GM12878 (cell line): ENCODE measurements around the gene HHIPL1. TPM values are rescaled to one million over a fixed set of nuclear protein-coding genes. Genes with fewer than 3 reads are reported as not detected.

Experiments
- ATAC-seq: fragments of 200-7000 bp; cut with Tn5 transposase; 3 replicates; pipeline ENCODE4 v1.9.1; 2020; ENCODE audit warnings: mild to moderate bottlenecking, moderate library complexity
- BruUV-seq: library from RNA; stranded (reverse); fragments of 400-500 nt; replicated peaks from 2 replicates; lab custom pipeline; 2021; lab: Mats Ljungman, UMichigan
- CTCF ChIA-PET: fragments of 300-600 bp; sonication (Branson Sonifier 250); formaldehyde crosslinking; extraction: SDS; loops from one replicate; lab custom pipeline; 2021; ENCODE audit warnings: inconsistent platforms; lab: Yijun Ruan, JAX
- POLR2A ChIA-PET: fragments of 350-600 bp; formaldehyde crosslinking; extraction: SDS; loops from one replicate; lab custom pipeline; 2021; ENCODE audit warnings: inconsistent platforms; lab: Charles Lee
- RAD21 ChIA-PET: fragments of 300-600 bp; sonication (Branson Sonifier 250); formaldehyde crosslinking; loops from one replicate; lab custom pipeline; 2023; ENCODE audit warnings: antibody characterized with exemption; ENCODE audit not compliant: unreplicated experiment; lab: Charles Lee
- SMC1A ChIA-PET: fragments of 300-600 bp; sonication (Branson Sonifier 250); formaldehyde crosslinking; loops from one replicate; lab custom pipeline; 2023; ENCODE audit not compliant: unreplicated experiment, uncharacterized antibody; lab: Charles Lee
- DNase-seq: peaks from one replicate; pipeline ENCODE4 v3.0.0-alpha.2; 2011; ENCODE audit warnings: low read depth, low spot score
- FAIRE-seq: peaks from 3 replicates; lab custom pipeline; 2011; peaks lifted over from hg19 to GRCh38; lab: Jason Lieb, UNC
- H2AFZ ChIP-seq: 2 replicates; pipeline ENCODE4 v1.6.0; 2011; ENCODE audit warnings: low read depth, low read length, control low read depth; ENCODE audit not compliant: control insufficient read depth
- H3K27ac ChIP-seq: 2 replicates; pipeline ENCODE4 v1.5.1; 2011; ENCODE audit warnings: control low read depth; ENCODE audit not compliant: control insufficient read depth, insufficient read depth
- H3K27me3 ChIP-seq, 2 experiments: replicated peaks in 1 of 2; 2 replicates each; pipeline versions ENCODE4 v1.6.0 to v1.6.1; 2011; ENCODE audit warnings: low read length in 1 of 2; ENCODE audit not compliant: control insufficient read depth in 2 of 2, insufficient read depth in 2 of 2
- H3K36me3 ChIP-seq, 2 experiments: 2 replicates each; pipeline ENCODE4 v1.5.1; 2011; ENCODE audit warnings: low read length in 1 of 2; ENCODE audit not compliant: control insufficient read depth in 2 of 2, insufficient read depth in 2 of 2
- H3K4me1 ChIP-seq: 2 replicates; pipeline ENCODE4 v1.6.1; 2011; ENCODE audit warnings: mild to moderate bottlenecking, low read length, moderate library complexity, mixed read lengths; ENCODE audit not compliant: control insufficient read depth, insufficient read depth
- H3K4me2 ChIP-seq: 2 replicates; pipeline ENCODE4 v1.6.0; 2011; ENCODE audit warnings: control low read depth; ENCODE audit not compliant: control insufficient read depth, insufficient read depth
- H3K4me3 ChIP-seq: fragments of 200-600 bp; sonication (generic); 2 replicates; pipeline ENCODE4 v1.5.1; 2016
- H3K79me2 ChIP-seq: 2 replicates; pipeline ENCODE4 v1.6.0; 2011; ENCODE audit warnings: low read length; ENCODE audit not compliant: control insufficient read depth, insufficient read depth
- H3K9ac ChIP-seq: 2 replicates; pipeline ENCODE4 v1.8.0; 2011; ENCODE audit warnings: low read length, control low read depth, mixed read lengths; ENCODE audit not compliant: control insufficient read depth, insufficient read depth
- H3K9me3 ChIP-seq: replicated peaks from 3 replicates; pipeline ENCODE4 v1.5.1; 2011; ENCODE audit warnings: mild to moderate bottlenecking, low read length; ENCODE audit not compliant: control insufficient read depth, insufficient read depth
- H4K20me1 ChIP-seq: 2 replicates; pipeline ENCODE4 v1.6.0; 2011; ENCODE audit not compliant: control insufficient read depth, insufficient read depth
- ATF7 ChIP-seq: fragments of 450-650 bp; IDR thresholded peaks from 2 replicates; pipeline ENCODE4 v1.6.1; 2016; ENCODE audit warnings: low read depth, mild to moderate bottlenecking
- CBX3 ChIP-seq: fragments of 200-600 bp; sonication (generic); IDR thresholded peaks from 2 replicates; pipeline ENCODE4 v1.6.1; 2016; ENCODE audit warnings: low read depth, borderline replicate concordance
- CREM ChIP-seq: IDR thresholded peaks from 2 replicates; pipeline ENCODE4 v1.6.1; 2014; ENCODE audit warnings: antibody characterized with exemption, low read depth
- EP300 ChIP-seq, 2 experiments: fragments of 150-350 bp in 1 of 2; IDR thresholded peaks; 2 replicates each; pipeline ENCODE4 v1.6.1; 2011 to 2012; ENCODE audit warnings: low read depth in 2 of 2, low read length in 2 of 2, borderline replicate concordance in 1 of 2, improper control_type of control experiment in 1 of 2, inconsistent platforms in 1 of 2; ENCODE audit not compliant: control insufficient read depth in 1 of 2
- FOXM1 ChIP-seq: IDR thresholded peaks from 2 replicates; pipeline ENCODE4 v1.6.1; 2012; ENCODE audit warnings: low read depth, mild to moderate bottlenecking, inconsistent platforms, low read length, moderate library complexity
- KAT2A ChIP-seq: conservative IDR thresholded peaks from 2 replicates; pipeline ENCODE4 v1.6.1; 2011; ENCODE audit warnings: low read depth, low read length; ENCODE audit not compliant: control insufficient read depth
- KLF5 ChIP-seq: fragments of 450-650 bp; IDR thresholded peaks from 2 replicates; pipeline ENCODE4 v1.6.1; 2014; ENCODE audit warnings: mild to moderate bottlenecking; ENCODE audit not compliant: partially characterized antibody
- NBN ChIP-seq: fragments of 450-650 bp; IDR thresholded peaks from 2 replicates; pipeline ENCODE4 v1.6.1; 2016
- SMAD1 ChIP-seq: fragments of 450-650 bp; IDR thresholded peaks from 2 replicates; pipeline ENCODE4 v1.6.1; 2018; ENCODE audit warnings: mild to moderate bottlenecking, low read depth; ENCODE audit not compliant: partially characterized antibody
- SREBF2 ChIP-seq: IDR thresholded peaks from 2 replicates; pipeline ENCODE4 v1.6.1; 2012; ENCODE audit warnings: mild to moderate bottlenecking, low read length
- STAT3 ChIP-seq: IDR thresholded peaks from 2 replicates; pipeline ENCODE4 v1.6.1; 2011; ENCODE audit warnings: low read depth, low read length, improper control_type of control experiment
- TCF12 ChIP-seq: IDR thresholded peaks from 2 replicates; pipeline ENCODE4 v1.6.1; 2011; ENCODE audit warnings: low read depth, mild to moderate bottlenecking, low read length
- WRNIP1 ChIP-seq: IDR thresholded peaks from 2 replicates; pipeline ENCODE4 v1.6.1; 2011; ENCODE audit warnings: low read depth, low read length, improper control_type of control experiment, borderline replicate concordance
- ZNF24 ChIP-seq: fragments of 450-650 bp; IDR thresholded peaks from 2 replicates; pipeline ENCODE4 v1.6.1; 2017; ENCODE audit warnings: antibody characterized with exemption, mild to moderate bottlenecking
- WGBS: methylation state at CpG from one replicate; pipeline ENCODE4 v1.1.6; 2016; ENCODE audit warnings: low lambda C conversion rate; ENCODE audit not compliant: insufficient replicate concordance, insufficient coverage; ENCODE audit errors: missing lambda C conversion rate; 5-methylcytosine and 5-hydroxymethylcytosine counted together
- in situ Hi-C: fragments of 300-500 bp; cut with MboI; formaldehyde crosslinking; loops from 9 replicates; pipeline ENCODE4 v1.14.3; 2018; ENCODE audit warnings: mixed read lengths
- intact Hi-C: fragments of 100-400 bp; cut with micrococcal nuclease; formaldehyde crosslinking; loops from one replicate; pipeline ENCODE4 v1.14.2; 2022; ENCODE audit not compliant: unreplicated experiment
- polyA plus RNA-seq, 11 experiments: library from polyadenylated mRNA; depleted of rRNA in 4 of 11; unstranded in 6 of 11; stranded (reverse) in 5 of 11; fragments of >200 nt; fragmentation: Nextera tagmentation in 4 of 11; fragmentation: Illumina TruSeq in 1 of 11; extraction: Ambion mirVana in 4 of 11; extraction: Trizol in 1 of 11; gene quantifications; 1 replicate in 1 of 11; 2 replicates in 10 of 11; pipeline versions ENCODE4 v1.2.1 to v1.2.3, GENCODE V29; 2011 to 2016; ENCODE audit warnings: inconsistent platforms in 2 of 11, missing spikeins in 2 of 11, low read depth in 1 of 11
- total RNA-seq, 4 experiments: library from RNA; depleted of rRNA in 3 of 4; stranded (reverse); fragments of >200 nt in 3 of 4; fragmentation: Illumina TruSeq in 1 of 4; extraction: Trizol in 1 of 4; gene quantifications; 2 replicates each; pipeline versions ENCODE4 v1.2.1 to v1.2.3, GENCODE V29; 2013 to 2021
- TF ChIP-seq, protein P1 (sequence below): IDR thresholded peaks from 2 replicates; pipeline ENCODE4 v1.6.1; 2011; ENCODE audit warnings: mild to moderate bottlenecking, low read depth, low read length, moderate library complexity; ENCODE audit not compliant: insufficient replicate concordance
- TF ChIP-seq, protein P2 (sequence below): fragments of 450-650 bp; IDR thresholded peaks from 2 replicates; pipeline ENCODE4 v1.6.1; 2017; ENCODE audit warnings: borderline replicate concordance
- TF ChIP-seq, protein P3 (sequence below): fragments of 150-350 bp; IDR thresholded peaks from 2 replicates; pipeline ENCODE4 v1.6.1; 2014; ENCODE audit warnings: mild to moderate bottlenecking, low read depth, low read length

HHIPL1 gene
- total and polyA plus RNA-seq, 10 of the 15 experiments (the other 5 are each of a cell fraction or from before 2014, with no cell fraction given): 0.09 TPM; not detected in 9

DNA sequence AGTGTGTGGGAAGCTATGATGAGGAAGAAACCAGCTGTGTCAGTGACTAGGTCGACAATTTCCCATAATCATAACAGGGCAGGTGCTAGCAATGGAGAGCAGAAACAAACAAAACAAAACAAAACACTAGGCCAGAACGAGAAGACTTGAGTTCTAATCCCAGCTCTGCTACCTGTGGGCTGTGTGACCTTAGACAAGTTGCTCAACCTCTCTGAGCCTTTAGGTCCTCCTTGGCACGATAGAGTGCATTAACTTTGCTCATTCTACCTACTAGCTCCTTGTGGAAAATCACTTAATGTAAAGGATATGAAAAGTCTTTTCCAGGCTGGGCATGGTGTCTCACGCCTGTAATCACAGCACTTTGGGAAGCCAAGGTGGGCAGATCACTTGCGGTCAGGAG lies 11.2 kb downstream of the HHIPL1 start:
- TF ChIP-seq FOXM1 (no peak), EP300 (IDR thresholded peaks at IDR 0.05; ENCODE audit: borderline replicate concordance in 1 of 2, control insufficient read depth in 1 of 2, low read depth in 2 of 2, low read length in 2 of 2) (no peak), SMAD1 (no peak), KLF5 (no peak), CBX3 (no peak), STAT3 (no peak), ATF7 (no peak), TCF12 (no peak), ZNF24 (no peak), CREM (no peak), KAT2A (no peak), NBN (no peak), SREBF2 (no peak), WRNIP1 (no peak)
- TF ChIP-seq, protein P1, sequence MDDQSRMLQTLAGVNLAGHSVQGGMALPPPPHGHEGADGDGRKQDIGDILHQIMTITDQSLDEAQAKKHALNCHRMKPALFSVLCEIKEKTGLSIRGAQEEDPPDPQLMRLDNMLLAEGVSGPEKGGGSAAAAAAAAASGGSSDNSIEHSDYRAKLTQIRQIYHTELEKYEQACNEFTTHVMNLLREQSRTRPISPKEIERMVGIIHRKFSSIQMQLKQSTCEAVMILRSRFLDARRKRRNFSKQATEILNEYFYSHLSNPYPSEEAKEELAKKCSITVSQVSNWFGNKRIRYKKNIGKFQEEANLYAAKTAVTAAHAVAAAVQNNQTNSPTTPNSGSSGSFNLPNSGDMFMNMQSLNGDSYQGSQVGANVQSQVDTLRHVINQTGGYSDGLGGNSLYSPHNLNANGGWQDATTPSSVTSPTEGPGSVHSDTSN: no peak
- TF ChIP-seq, protein P2, sequence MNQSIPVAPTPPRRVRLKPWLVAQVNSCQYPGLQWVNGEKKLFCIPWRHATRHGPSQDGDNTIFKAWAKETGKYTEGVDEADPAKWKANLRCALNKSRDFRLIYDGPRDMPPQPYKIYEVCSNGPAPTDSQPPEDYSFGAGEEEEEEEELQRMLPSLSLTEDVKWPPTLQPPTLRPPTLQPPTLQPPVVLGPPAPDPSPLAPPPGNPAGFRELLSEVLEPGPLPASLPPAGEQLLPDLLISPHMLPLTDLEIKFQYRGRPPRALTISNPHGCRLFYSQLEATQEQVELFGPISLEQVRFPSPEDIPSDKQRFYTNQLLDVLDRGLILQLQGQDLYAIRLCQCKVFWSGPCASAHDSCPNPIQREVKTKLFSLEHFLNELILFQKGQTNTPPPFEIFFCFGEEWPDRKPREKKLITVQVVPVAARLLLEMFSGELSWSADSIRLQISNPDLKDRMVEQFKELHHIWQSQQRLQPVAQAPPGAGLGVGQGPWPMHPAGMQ: no peak
- TF ChIP-seq, protein P3, sequence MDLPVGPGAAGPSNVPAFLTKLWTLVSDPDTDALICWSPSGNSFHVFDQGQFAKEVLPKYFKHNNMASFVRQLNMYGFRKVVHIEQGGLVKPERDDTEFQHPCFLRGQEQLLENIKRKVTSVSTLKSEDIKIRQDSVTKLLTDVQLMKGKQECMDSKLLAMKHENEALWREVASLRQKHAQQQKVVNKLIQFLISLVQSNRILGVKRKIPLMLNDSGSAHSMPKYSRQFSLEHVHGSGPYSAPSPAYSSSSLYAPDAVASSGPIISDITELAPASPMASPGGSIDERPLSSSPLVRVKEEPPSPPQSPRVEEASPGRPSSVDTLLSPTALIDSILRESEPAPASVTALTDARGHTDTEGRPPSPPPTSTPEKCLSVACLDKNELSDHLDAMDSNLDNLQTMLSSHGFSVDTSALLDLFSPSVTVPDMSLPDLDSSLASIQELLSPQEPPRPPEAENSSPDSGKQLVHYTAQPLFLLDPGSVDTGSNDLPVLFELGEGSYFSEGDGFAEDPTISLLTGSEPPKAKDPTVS: no peak
- no peaks in the 10 kb centered on the region; a peak in 3 of 4 replicates for H3K27me3 ChIP-seq
- ChIA-PET POLR2A (no interaction called here), RAD21 (no interaction called here), SMC1A (no interaction called here), CTCF (interaction anchor here (0.8 kb wide), 1 partner anchor 48 kb away, joined by 3 read pairs; no protein-coding TSS in a partner anchor)
- BruUV-seq: no TSS peak
- no peak overlapping the region for H3K27ac ChIP-seq
- no peak for ATAC-seq
- WGBS: 17% methylated on average over 5 of the region's 5 CpGs
- no peaks in the 10 kb centered on the region for H3K9me3 ChIP-seq
- H3K36me3 ChIP-seq: no peaks in the 10 kb centered on the region
- no peak overlapping the region for H3K9ac ChIP-seq
- in situ Hi-C loops (no loop called here), intact Hi-C loops (no loop called here)
- H4K20me1 ChIP-seq: no peaks in the 10 kb centered on the region
- no peak for DNase-seq
- no peaks in the 10 kb centered on the region for H3K79me2 ChIP-seq
- no peak overlapping the region for H3K4me3 ChIP-seq
- H3K4me1 ChIP-seq: no peaks in the 10 kb centered on the region
- no peak overlapping the region for H3K4me2 ChIP-seq
- no peak for FAIRE-seq
- no peak overlapping the region for H2AFZ ChIP-seq
